SH-SY5Y (cell line): ENCODE measurements around the gene TMEM181.

Source experiments
- GATA2 ChIP-seq: IDR thresholded peaks from 2 replicates; pipeline ENCODE4 v1.6.1; 2011; ENCODE audit warnings: mild to moderate bottlenecking, low read depth, low read length
- GATA3 ChIP-seq: IDR thresholded peaks from 2 replicates; pipeline ENCODE4 v1.6.1; 2011; ENCODE audit warnings: low read depth, mild to moderate bottlenecking, low read length, moderate library complexity

- TF ChIP-seq GATA2 (peak; percentile 29), GATA3 (no peak)
Measured at GRCh38 chr6:158654498-158654897, 94.6 kb downstream of the TMEM181 start.
